Mucosa of descending colon (tissue), 3 donors: Measurements from ENCODE around the gene EHBP1. TPM values are rescaled to one million over a fixed set of nuclear protein-coding genes. Genes with fewer than 3 reads are reported as not detected.

Experiments
- ATAC-seq: fragments of 200-7000 bp; cut with Tn5 transposase; one replicate; pipeline ENCODE4 v1.9.1; 2020; ENCODE audit warnings: mild to moderate bottlenecking, moderate library complexity
- DNase-seq, 3 donors: peaks; one replicate each; pipeline ENCODE4 v3.0.0-alpha.2; 2020
- H3K36me3 ChIP-seq: fragments of 200-600 bp; one replicate; pipeline ENCODE4 v1.8.0; 2021; ENCODE audit warnings: low read depth, mild to moderate bottlenecking
- H3K4me1 ChIP-seq: fragments of 200-600 bp; one replicate; pipeline ENCODE4 v1.8.0; 2021; ENCODE audit warnings: low read depth, mild to moderate bottlenecking
- H3K4me3 ChIP-seq: fragments of 200-600 bp; one replicate; pipeline ENCODE4 v1.8.0; 2021; ENCODE audit warnings: mild to moderate bottlenecking
- H3K9me3 ChIP-seq: fragments of 200-600 bp; one replicate; pipeline ENCODE4 v1.8.0; 2021; ENCODE audit warnings: mild to moderate bottlenecking
- intact Hi-C, 2 donors: fragments of 100-400 bp; cut with DNase I in 1 of 2; cut with micrococcal nuclease in 1 of 2; formaldehyde crosslinking; loops; one replicate each; pipeline versions ENCODE4 v1.11.0 to v1.11.1; 2022; cut with DNase I, micrococcal nuclease
- total RNA-seq, 3 donors: library from RNA; stranded (reverse); fragmentation: NEBNext Ultra II Directional in 2 of 3; extraction: Animal tissue kit (Norgen Biotek cat#: 25700) in 2 of 3; gene quantifications; one replicate each; pipeline versions ENCODE4 v1.2.1 to v1.2.4, GENCODE V29; 2021 to 2023
- TF ChIP-seq, protein P1 (sequence below): fragments of 200-600 bp; IDR thresholded peaks from one replicate; pipeline ENCODE4 v1.8.0; 2022; ENCODE audit warnings: antibody characterized with exemption, mild to moderate bottlenecking
- donor health status: DM: no; HTN: no; CAD: no; lungs with moderate emphysema.
- donor health status: DM: no; HTN: no; CAD: no.
- donor health status: DM: no; HTN: yes; CAD: no.

Gene EHBP1
- total RNA-seq, 3 donors from 2014 or later = 26.9 to 136 (median 28.2) TPM

DNA sequence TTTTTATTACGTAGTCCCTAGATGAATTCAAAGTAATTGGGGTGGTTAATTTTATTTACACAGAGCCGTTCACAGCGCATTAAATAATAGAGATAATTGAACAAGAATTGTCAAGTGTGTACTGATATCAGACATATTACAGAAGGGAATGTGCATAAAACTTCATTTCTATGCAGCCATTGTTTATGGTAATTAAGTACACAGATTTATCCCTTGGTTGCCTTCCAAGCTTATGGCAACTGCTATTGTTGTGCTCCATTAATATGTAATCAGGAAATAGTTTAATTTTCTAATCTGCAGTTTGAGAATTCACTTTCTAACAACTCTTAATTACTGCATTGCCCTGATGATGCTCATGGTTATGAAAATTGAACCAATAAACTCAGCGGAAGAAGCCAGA, 297.8 kb downstream of the EHBP1 start:
- DNase-seq = no peak
- Histone ChIP-seq H3K4me3 (no peak overlapping the region), H3K4me1 (no peaks in the 10 kb centered on the region), H3K9me3 (no peaks in the 10 kb centered on the region), H3K36me3 (no peaks in the 10 kb centered on the region)
- intact Hi-C loops = no loop called here
- TF ChIP-seq, protein P1, sequence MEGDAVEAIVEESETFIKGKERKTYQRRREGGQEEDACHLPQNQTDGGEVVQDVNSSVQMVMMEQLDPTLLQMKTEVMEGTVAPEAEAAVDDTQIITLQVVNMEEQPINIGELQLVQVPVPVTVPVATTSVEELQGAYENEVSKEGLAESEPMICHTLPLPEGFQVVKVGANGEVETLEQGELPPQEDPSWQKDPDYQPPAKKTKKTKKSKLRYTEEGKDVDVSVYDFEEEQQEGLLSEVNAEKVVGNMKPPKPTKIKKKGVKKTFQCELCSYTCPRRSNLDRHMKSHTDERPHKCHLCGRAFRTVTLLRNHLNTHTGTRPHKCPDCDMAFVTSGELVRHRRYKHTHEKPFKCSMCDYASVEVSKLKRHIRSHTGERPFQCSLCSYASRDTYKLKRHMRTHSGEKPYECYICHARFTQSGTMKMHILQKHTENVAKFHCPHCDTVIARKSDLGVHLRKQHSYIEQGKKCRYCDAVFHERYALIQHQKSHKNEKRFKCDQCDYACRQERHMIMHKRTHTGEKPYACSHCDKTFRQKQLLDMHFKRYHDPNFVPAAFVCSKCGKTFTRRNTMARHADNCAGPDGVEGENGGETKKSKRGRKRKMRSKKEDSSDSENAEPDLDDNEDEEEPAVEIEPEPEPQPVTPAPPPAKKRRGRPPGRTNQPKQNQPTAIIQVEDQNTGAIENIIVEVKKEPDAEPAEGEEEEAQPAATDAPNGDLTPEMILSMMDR = no peak
- no peak for ATAC-seq

DNA sequence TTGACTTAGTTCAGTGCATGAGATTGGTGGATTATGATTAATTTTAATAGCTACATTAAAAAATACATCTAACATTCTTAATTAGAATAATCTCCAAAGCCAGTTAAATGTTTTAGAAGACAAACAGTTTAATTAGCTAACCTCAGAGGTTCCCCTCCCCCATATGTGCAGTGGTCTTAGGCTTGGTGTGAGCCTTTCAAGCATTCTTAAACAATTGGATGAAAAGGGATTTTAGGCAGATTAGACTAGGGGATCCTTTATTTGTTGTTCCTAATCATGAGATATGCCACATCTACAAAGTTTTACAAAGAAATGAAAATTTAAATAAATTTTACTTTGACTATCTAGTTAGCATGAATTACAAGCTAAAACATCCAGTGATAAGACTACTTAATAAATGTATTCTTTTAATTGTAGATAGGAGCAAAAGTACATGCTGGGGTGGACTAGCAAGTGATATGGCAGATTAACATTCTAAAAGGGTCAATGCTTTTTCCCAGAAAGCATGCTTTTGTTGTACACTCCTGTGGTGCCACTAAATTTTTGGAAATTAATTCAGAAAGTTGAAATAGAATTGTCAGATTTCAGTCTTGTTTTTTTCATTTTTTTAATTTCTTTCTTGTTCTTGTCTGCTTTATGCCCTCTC, 302.4 kb downstream of the EHBP1 start:
- intact Hi-C loops = no loop called here
- no peak for DNase-seq
- H3K4me3 ChIP-seq = no peak overlapping the region
- H3K36me3 ChIP-seq = no peaks in the 10 kb centered on the region
- no peaks in the 10 kb centered on the region for H3K9me3 ChIP-seq
- TF ChIP-seq, protein P1 = no peak
- no peaks in the 10 kb centered on the region for H3K4me1 ChIP-seq
- ATAC-seq = no peak

- DNase-seq = no peak
- Histone ChIP-seq H3K36me3 (no peaks in the 10 kb centered on the region), H3K4me1 (no peaks in the 10 kb centered on the region), H3K9me3 (no peaks in the 10 kb centered on the region), H3K4me3 (no peak overlapping the region)
- intact Hi-C loops = no loop called here
- ATAC-seq = no peak
- TF ChIP-seq, protein P1 = no peak
These were observed 303.3 kb downstream of the EHBP1 start for GRCh38 chr2:63008838-63009237.

- no peaks in the 10 kb centered on the region for H3K9me3 ChIP-seq
- no peak for DNase-seq
These were observed 304.0 kb downstream of the EHBP1 start for GRCh38 chr2:63009490-63009889.

DNA sequence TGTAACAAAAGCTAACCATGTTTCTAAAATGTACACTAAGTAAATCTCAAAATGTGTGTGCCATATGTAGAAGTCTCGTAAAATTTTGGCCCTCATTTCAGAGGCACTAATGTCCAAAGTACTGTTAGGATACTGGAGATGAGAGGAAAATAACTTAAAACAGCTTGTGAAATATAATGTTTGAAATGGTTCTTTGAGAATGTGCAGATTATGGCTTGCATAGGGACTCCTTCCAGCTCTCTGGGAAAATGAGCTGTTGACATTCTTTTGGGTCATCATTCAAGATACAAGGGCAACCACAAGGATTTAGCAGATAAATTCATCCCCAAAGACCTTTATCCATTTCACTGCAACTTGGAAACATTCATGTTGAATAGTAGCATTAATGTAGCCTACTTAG, 307.0 kb downstream of the EHBP1 start:
- no peaks in the 10 kb centered on the region for H3K9me3 ChIP-seq
- no peak overlapping the region for H3K4me3 ChIP-seq
- no peak for ATAC-seq
- no peak for DNase-seq
- H3K36me3 ChIP-seq = no peaks in the 10 kb centered on the region
- H3K4me1 ChIP-seq = no peaks in the 10 kb centered on the region
- TF ChIP-seq, protein P1 = no peak
- intact Hi-C loops = no loop called here

More at GRCh38 chr2:63009490-63009889, 304.0 kb downstream of the EHBP1 start:
- Histone ChIP-seq H3K4me3 (no peak overlapping the region), H3K36me3 (no peaks in the 10 kb centered on the region), H3K4me1 (no peaks in the 10 kb centered on the region)
- intact Hi-C loops = no loop called here
- TF ChIP-seq, protein P1 = no peak
- ATAC-seq = peak; percentile 57

DNA sequence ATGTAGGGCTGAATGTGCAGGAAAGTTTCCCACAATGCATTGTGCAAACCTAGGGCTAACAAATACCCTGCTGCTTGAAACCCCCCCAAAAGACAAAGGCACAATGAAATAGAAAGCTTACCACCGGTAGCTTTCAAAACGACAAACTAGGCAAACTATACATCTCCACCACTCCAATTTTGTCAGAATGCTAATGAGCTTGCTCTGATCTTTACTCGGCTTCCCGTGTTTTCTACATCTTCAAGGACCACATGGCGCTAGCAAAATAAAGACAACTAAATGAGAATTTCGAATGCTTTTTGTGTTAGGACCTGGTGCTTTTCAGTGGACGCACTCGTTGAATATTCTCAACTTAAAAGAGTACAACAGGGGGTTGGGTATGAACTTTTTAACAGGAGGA, 307.9 kb downstream of the EHBP1 start:
- Histone ChIP-seq H3K4me3 (no peak overlapping the region), H3K4me1 (no peaks in the 10 kb centered on the region), H3K36me3 (no peaks in the 10 kb centered on the region), H3K9me3 (no peaks in the 10 kb centered on the region)
- intact Hi-C loops = no loop called here
- TF ChIP-seq, protein P1 = no peak
- ATAC-seq (no peak), DNase-seq (no peak)
